Subcutaneous adipose tissue (tissue), 4 donors: ENCODE data around the gene HSPA9. TPM values are rescaled to one million over a fixed set of nuclear protein-coding genes. Genes with fewer than 3 reads are reported as not detected.

Experiments
- total RNA-seq, 4 donors: library from RNA; depleted of rRNA; stranded (reverse); fragments of >200 nt; gene quantifications; one replicate each; pipeline ENCODE4 v1.1.0, GENCODE V29; 2016
- TF ChIP-seq, protein P1 (sequence below): fragments of 450-650 bp; IDR thresholded peaks from one replicate; pipeline ENCODE4 v1.5.1; 2016; ENCODE audit warnings: low read depth, mild to moderate bottlenecking, control low read depth, antibody characterized with exemption, moderate library complexity

Gene HSPA9
- total RNA-seq: 100 to 1,000 TPM; 170 to 197 (median 185) TPM

DNA sequence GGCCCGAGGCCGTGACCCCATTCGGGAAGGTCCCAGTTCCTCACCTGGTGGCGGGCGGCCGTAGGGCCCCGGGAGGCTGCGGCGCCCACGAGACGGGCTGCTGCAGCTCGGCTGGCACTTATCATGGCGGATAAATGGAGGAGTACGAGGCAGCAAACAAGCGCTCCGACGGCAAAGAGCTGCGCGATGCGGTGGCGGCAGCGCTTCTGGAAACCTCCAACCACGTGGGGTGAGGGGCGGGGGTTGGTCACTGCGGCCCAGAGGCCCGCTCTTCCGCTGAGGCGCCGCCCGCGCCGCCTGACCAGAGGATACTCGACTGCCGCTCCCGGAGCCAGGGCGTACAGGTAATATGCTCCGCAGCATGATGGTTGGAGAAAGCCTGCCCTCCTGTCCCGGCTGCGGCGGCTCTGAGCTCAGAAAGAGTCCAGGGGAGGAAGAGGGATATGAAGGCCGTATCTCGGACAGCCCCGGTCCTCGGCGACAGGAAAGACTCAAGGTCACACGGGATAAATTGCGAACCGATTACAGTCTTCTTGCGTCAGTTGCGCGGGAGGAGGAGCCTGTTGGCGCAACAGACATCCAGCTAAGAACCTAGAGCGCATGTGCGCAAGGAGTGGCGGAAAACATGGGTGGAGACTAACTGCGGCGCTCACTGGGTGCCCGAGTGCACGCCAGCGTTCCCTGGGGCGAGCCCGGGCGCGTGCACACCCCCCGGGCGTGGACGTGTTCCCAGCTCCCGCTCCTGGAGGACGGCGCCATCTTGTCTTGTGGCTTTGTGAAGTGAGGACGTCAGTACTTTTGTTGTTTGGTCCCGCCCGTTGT, at the start of gene HSPA9:
Gene HSPA9 (minus strand): TSS at position 208 of the 822 bp plus-strand sequence. CDS start 83 bp downstream, at position 125.
- TF ChIP-seq, protein P1, sequence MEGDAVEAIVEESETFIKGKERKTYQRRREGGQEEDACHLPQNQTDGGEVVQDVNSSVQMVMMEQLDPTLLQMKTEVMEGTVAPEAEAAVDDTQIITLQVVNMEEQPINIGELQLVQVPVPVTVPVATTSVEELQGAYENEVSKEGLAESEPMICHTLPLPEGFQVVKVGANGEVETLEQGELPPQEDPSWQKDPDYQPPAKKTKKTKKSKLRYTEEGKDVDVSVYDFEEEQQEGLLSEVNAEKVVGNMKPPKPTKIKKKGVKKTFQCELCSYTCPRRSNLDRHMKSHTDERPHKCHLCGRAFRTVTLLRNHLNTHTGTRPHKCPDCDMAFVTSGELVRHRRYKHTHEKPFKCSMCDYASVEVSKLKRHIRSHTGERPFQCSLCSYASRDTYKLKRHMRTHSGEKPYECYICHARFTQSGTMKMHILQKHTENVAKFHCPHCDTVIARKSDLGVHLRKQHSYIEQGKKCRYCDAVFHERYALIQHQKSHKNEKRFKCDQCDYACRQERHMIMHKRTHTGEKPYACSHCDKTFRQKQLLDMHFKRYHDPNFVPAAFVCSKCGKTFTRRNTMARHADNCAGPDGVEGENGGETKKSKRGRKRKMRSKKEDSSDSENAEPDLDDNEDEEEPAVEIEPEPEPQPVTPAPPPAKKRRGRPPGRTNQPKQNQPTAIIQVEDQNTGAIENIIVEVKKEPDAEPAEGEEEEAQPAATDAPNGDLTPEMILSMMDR: no peak

DNA sequence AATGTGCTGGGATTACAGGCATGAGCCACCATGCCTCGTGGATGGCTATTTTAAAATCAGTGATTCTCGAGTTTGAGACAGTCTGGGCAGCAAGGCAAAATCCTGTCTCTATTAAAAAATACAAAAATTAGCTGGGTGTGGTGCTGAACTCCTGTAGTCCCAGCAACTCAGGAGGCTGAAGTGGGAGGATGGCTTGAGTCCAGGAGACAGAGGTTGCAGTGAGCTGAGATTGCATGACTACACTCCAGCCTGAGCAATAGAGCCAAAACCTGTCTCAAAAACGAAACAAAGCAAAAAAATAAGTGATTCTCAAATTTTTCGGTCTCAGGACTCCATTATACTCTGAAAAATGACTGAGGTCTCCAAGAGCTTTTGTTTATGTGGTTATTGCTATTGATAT, 47.9 kb upstream of the HSPA9 start:
- TF ChIP-seq, protein P1: no peak

DNA sequence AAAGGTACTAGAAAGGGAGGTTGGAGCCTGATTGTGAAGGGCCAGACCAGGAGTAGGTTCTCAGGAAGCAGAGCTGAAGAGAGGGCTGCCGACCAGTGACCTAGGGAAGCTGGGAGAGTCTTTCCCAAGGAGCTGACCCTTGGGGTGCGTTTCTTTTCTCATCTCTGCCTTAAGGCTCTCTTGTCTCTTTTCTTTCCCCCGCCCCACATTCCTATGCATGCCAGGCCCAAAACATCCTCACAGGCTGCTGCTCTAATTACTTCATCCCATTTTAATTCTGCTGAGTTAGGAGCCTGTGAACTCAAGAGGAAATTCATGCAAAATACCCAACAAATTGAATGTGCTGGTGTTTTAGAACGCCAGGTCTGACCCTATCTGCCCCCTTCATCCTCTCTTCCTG, 46.9 kb upstream of the HSPA9 start:
- TF ChIP-seq, protein P1: no peak

DNA sequence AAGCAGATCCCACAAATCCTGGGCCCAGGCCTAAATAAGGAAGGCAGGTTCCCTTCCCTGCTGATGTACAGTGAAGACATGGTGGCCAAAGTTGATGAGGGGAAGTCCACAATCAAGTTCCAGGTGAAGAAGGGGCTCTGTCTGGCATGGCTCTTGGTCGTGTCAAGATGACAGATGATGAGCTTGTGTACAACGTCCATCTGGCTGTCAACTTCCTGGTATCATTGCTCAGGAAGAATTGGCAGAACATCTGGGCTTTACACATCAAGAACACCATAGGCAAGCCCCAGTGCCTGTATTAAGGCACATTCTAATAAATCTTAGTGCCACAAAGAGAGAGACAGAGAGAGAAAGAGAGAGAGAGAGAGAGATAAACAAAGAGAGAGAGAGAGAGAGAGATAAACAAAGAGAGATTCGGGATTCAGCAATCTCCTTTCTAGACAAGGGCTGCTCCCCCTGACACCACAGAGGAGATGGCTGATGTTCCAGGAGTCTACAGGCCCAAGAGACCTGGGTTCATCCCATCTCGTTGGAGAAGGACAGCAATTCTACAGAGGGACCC, 45.5 kb upstream of the HSPA9 start:
- TF ChIP-seq, protein P1: no peak

DNA sequence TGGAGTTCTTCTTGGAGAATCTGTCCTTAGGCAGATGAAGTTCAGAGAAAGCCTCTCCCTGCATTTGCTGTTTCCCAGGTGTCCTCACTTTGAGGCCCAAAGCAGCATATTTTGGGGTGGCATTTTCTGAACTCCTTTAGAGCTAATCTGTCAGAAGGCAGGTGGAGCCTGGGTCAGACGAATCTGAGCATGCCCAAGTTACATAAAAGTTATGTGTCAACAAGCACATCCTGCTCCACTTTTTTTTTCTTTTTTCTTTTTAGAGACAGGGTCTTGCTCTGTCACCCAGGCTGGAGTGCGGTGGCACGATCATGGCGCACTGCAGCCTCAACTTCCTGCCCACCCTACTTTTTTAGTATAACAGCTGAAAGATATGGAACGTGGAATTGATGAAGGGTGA, 41.3 kb upstream of the HSPA9 start:
- TF ChIP-seq, protein P1: no peak

DNA sequence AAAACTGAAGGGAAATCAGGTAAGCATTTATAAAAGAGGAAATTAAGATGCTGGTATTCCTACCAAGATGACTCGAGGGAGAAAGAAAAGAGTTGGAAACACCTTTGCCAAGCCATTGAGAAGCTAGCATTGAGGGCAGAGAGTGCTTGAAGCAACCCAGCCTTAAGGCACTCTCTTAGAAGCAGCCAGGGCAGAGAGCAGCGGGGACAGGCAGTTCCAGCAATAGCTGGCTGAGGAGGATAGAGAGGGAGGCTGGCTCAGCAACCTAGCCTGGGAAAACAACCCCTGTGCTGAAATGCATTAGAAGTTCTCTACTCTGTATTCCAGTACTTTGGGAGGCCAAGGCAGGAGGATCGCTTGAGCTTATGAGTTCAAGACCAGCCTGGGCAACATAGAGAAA, 40.3 kb upstream of the HSPA9 start:
- TF ChIP-seq, protein P1: no peak

DNA sequence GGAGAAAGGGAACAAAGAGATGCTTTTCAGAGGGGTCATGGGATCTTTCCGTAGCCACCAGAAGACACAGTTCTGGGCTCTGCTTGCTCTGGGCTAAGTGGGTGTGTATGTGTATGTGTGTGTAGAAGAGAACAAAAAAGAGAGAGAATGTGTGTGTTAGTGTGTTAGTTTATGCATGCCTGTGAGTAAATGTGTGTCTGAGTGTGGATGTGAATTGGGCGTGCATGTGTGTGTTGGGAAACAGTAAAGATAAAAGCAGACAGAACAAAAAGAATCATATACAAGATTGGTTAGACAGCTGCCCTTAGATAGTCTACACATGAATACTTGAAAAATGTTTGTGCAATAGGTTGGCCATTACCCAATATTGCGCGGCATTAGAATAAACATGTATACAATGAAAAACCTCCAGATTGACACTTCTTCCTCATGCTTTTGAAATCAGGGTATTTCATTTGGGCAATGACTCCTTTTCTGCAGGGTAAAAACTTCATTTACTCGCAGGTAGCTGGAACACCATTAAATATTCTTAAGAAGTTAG, 36.5 kb upstream of the HSPA9 start:
- TF ChIP-seq, protein P1: no peak
